Osteoblast (primary cell): Measurements from ENCODE around the gene SZT2. TPM values are rescaled to one million over a fixed set of nuclear protein-coding genes. Genes with fewer than 3 reads are reported as not detected.

Experiments
- DNase-seq: peaks from one replicate; pipeline ENCODE4 v3.0.0; 2011; ENCODE audit warnings: low spot score, mixed read lengths; ENCODE audit not compliant: insufficient read length; ENCODE audit errors: missing footprints
- H2AFZ ChIP-seq: 2 replicates; pipeline ENCODE4 v1.6.0; 2011; ENCODE audit warnings: mild to moderate bottlenecking, low read length
- H3K27ac ChIP-seq: 2 replicates; pipeline ENCODE4 v1.5.1; 2011; ENCODE audit warnings: mild to moderate bottlenecking, low read depth, low read length, moderate library complexity
- H3K27me3 ChIP-seq: 2 replicates; pipeline ENCODE4 v1.6.0; 2012; ENCODE audit warnings: mild to moderate bottlenecking, control low read depth, inconsistent platforms, low read length, moderate library complexity; ENCODE audit not compliant: insufficient read depth
- H3K36me3 ChIP-seq: 2 replicates; pipeline ENCODE4 v1.5.1; 2011; ENCODE audit warnings: mild to moderate bottlenecking, low read length, control low read depth, moderate library complexity; ENCODE audit not compliant: insufficient read depth
- H3K4me1 ChIP-seq: 2 replicates; pipeline ENCODE4 v1.5.1; 2011; ENCODE audit warnings: mild to moderate bottlenecking, low read length, control low read depth, moderate library complexity; ENCODE audit not compliant: insufficient read depth
- H3K4me2 ChIP-seq: 2 replicates; pipeline ENCODE4 v1.6.0; 2011; ENCODE audit warnings: mild to moderate bottlenecking, low read length; ENCODE audit not compliant: insufficient read depth
- H3K4me3 ChIP-seq: fragments of 200-600 bp; sonication (generic); 3 replicates; pipeline ENCODE4 v1.5.1; 2012; ENCODE audit warnings: mild to moderate bottlenecking, low read length, inconsistent platforms; ENCODE audit not compliant: insufficient read depth
- H3K79me2 ChIP-seq: 2 replicates; pipeline ENCODE4 v1.6.0; 2012; ENCODE audit warnings: mild to moderate bottlenecking, low read length, control low read depth, inconsistent platforms; ENCODE audit not compliant: insufficient read depth
- H3K9me3 ChIP-seq: 2 replicates; pipeline ENCODE4 v1.5.1; 2011; ENCODE audit warnings: low read depth, low read length, control low read depth
- H4K20me1 ChIP-seq: 2 replicates; pipeline ENCODE4 v1.6.0; 2012; ENCODE audit warnings: mild to moderate bottlenecking, low read length, control low read depth; ENCODE audit not compliant: insufficient read depth
- CTCF ChIP-seq: IDR thresholded peaks from 2 replicates; pipeline ENCODE4 v1.5.1; 2011; ENCODE audit warnings: mild to moderate bottlenecking, low read depth, low read length, moderate library complexity; ENCODE audit errors: extremely low read depth
- total RNA-seq: library from RNA; depleted of rRNA; stranded (reverse); fragments of >200 nt; gene quantifications from 2 replicates; pipeline ENCODE4 v1.2.3, GENCODE V29; 2012

The SZT2 gene
- total RNA-seq, 1 donor: 42.0 TPM

GRCh38 chr1:43363935-43364525 lies 25.7 kb upstream of the SZT2 start:
- Histone ChIP-seq H3K4me2 (no peak overlapping the region), H4K20me1 (peaks cover 23% of the 10 kb centered on the region), H3K4me3 (no peak overlapping the region), H2AFZ (no peak overlapping the region), H3K27ac (no peak overlapping the region), H3K36me3 (peaks cover 54% of the 10 kb centered on the region), H3K79me2 (peaks cover 92% of the 10 kb centered on the region), H3K9me3 (no peaks in the 10 kb centered on the region), H3K4me1 (peaks cover 36% of the 10 kb centered on the region), H3K27me3 (no peaks in the 10 kb centered on the region)
- peak; percentile 84 for DNase-seq
- no peak for TF ChIP-seq CTCF

- Histone ChIP-seq H3K27ac (no peak overlapping the region), H3K4me3 (no peak overlapping the region), H3K79me2 (peaks cover 81% of the 10 kb centered on the region), H3K27me3 (no peaks in the 10 kb centered on the region), H3K36me3 (peaks cover 50% of the 10 kb centered on the region), H2AFZ (no peak overlapping the region), H3K4me2 (peak overlapping the region; percentile 93), H3K9me3 (no peaks in the 10 kb centered on the region), H4K20me1 (peaks cover 14% of the 10 kb centered on the region), H3K4me1 (peaks cover 20% of the 10 kb centered on the region)
- DNase-seq: peak; percentile 29
- TF ChIP-seq CTCF: no peak
Observed at GRCh38 chr1:43365678-43366077, 24.0 kb upstream of the SZT2 start.

- Histone ChIP-seq H3K4me2 (peak overlapping the region; percentile 93), H3K4me3 (peak overlapping the region; percentile 97), H3K79me2 (peaks cover 79% of the 10 kb centered on the region), H3K27ac (peak overlapping the region; percentile 81), H3K9me3 (no peaks in the 10 kb centered on the region), H4K20me1 (peaks cover 12% of the 10 kb centered on the region), H2AFZ (no peak overlapping the region), H3K36me3 (peaks cover 45% of the 10 kb centered on the region), H3K4me1 (peaks cover 15% of the 10 kb centered on the region), H3K27me3 (no peaks in the 10 kb centered on the region)
- peak; percentile 68 for DNase-seq
- TF ChIP-seq CTCF: no peak
Observed at GRCh38 chr1:43366179-43366578, 23.5 kb upstream of the SZT2 start.

GRCh38 chr1:43366601-43367025 lies 23.1 kb upstream of the SZT2 start:
- H3K27me3 ChIP-seq: no peaks in the 10 kb centered on the region
- peaks cover 12% of the 10 kb centered on the region for H4K20me1 ChIP-seq
- no peak for TF ChIP-seq CTCF
- H3K79me2 ChIP-seq: peaks cover 76% of the 10 kb centered on the region
- H3K36me3 ChIP-seq: peaks cover 41% of the 10 kb centered on the region
- peak overlapping the region; percentile 81 for H3K27ac ChIP-seq
- peaks cover 15% of the 10 kb centered on the region for H3K4me1 ChIP-seq
- H3K4me2 ChIP-seq: peak overlapping the region; percentile 93
- peak overlapping the region; percentile 97 for H3K4me3 ChIP-seq
- H2AFZ ChIP-seq: no peak overlapping the region
- H3K9me3 ChIP-seq: no peaks in the 10 kb centered on the region
- peak; percentile 86 for DNase-seq
